GM06990 (cell line): ENCODE data around the gene ZNF490.
"Not testable (repeated sequence)": the region's sequence is repeated elsewhere in the genome, so short reads cannot be mapped to it uniquely, and the experiment has no call there.

Experiments
- DNase-seq: peaks from one replicate; pipeline ENCODE4 v3.0.0-alpha.2; 2011; ENCODE audit not compliant: insufficient read length; ENCODE audit errors: extremely low read depth
- H3K27me3 ChIP-seq: replicated peaks from 2 replicates; pipeline ENCODE4 v1.6.0; 2011; ENCODE audit warnings: low read length; ENCODE audit not compliant: control insufficient read depth, insufficient read depth
- H3K36me3 ChIP-seq: 2 replicates; pipeline ENCODE4 v1.5.1; 2011; ENCODE audit warnings: low read length; ENCODE audit not compliant: control insufficient read depth, insufficient read depth
- H3K4me3 ChIP-seq: replicated peaks from 2 replicates; pipeline ENCODE4 v1.5.1; 2011; ENCODE audit warnings: low read depth, mild to moderate bottlenecking, control low read depth, low read length
- TF ChIP-seq, protein P1 (sequence below): IDR thresholded peaks from 2 replicates; pipeline ENCODE4 v1.5.1; 2011; ENCODE audit warnings: low read length, control low read depth, mild to moderate bottlenecking, inconsistent platforms; ENCODE audit not compliant: insufficient read depth, poor library complexity, severe bottlenecking

Gene ZNF490

DNA sequence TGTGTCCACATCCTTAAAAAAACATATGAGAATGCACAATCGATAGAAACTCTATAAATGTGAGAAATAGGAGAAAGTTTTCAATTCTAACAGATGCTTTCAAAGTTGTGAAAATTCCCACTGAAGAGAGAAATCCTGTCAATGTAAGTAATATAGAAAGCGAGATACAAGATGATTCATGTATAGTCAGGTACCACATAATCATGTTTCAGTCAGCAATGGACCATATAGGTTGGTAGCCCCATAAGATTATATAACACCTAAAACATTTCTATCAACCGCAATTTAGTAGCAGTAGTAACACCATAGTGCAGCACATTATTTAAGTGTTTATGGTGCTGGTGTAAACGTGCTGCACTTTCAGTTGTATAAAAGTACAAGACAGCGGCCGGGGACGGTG, 18.6 kb upstream of the ZNF490 start:
- no peak for DNase-seq
- no peaks in the 10 kb centered on the region for H3K27me3 ChIP-seq
- H3K36me3 ChIP-seq: peaks cover 13% of the 10 kb centered on the region
- no peak overlapping the region for H3K4me3 ChIP-seq
- TF ChIP-seq, protein P1, sequence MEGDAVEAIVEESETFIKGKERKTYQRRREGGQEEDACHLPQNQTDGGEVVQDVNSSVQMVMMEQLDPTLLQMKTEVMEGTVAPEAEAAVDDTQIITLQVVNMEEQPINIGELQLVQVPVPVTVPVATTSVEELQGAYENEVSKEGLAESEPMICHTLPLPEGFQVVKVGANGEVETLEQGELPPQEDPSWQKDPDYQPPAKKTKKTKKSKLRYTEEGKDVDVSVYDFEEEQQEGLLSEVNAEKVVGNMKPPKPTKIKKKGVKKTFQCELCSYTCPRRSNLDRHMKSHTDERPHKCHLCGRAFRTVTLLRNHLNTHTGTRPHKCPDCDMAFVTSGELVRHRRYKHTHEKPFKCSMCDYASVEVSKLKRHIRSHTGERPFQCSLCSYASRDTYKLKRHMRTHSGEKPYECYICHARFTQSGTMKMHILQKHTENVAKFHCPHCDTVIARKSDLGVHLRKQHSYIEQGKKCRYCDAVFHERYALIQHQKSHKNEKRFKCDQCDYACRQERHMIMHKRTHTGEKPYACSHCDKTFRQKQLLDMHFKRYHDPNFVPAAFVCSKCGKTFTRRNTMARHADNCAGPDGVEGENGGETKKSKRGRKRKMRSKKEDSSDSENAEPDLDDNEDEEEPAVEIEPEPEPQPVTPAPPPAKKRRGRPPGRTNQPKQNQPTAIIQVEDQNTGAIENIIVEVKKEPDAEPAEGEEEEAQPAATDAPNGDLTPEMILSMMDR: no peak

DNA sequence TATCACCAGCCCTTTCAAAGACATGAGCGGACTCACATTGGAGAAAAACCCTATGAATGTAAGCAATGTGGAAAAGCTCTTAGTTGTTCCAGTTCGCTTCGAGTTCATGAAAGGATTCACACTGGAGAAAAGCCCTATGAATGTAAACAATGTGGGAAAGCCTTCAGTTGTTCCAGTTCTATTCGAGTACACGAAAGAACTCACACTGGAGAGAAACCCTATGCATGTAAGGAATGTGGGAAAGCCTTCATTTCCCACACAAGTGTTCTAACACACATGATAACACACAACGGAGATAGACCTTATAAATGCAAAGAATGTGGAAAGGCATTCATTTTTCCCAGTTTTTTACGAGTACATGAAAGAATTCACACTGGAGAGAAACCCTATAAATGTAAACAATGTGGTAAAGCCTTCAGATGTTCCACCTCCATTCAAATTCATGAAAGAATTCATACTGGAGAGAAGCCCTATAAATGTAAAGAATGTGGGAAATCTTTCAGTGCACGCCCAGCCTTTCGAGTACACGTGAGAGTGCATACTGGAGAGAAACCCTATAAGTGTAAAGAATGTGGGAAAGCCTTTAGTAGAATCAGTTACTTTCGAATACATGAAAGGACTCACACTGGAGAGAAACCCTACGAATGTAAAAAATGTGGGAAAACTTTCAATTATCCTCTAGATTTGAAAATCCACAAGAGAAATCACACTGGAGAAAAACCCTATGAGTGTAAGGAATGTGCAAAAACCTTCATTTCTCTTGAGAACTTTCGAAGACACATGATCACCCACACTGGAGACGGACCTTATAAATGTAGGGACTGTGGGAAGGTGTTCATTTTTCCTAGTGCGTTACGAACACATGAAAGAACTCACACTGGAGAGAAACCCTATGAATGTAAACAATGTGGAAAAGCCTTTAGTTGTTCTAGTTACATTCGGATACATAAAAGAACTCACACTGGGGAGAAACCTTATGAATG, 17.7 kb upstream of the ZNF490 start:
- TF ChIP-seq, protein P1: no peak
- H3K36me3 ChIP-seq: peaks cover 11% of the 10 kb centered on the region
- no peaks in the 10 kb centered on the region for H3K27me3 ChIP-seq
- DNase-seq: no peak
- no peak overlapping the region for H3K4me3 ChIP-seq

DNA sequence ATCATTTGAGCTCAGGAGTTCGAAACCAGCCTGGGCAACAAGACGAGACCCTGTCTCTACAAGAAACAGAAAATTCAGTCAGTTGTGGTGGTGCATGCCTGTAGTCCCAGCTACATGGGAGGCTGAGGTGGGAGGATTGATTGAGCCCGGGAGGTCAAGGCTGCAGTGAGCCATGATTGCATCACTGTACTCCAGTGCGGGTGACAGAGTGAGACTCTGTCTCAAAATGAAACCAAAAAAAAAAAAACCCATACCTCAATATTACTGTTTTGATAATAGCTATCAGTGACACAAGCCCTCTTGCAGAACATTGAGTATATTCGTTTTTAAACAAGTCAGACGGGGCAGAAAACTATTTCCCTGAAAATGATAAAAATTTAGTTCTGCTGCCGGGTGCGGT, 16.3 kb upstream of the ZNF490 start:
- H3K36me3 ChIP-seq: peaks cover 10% of the 10 kb centered on the region
- no peak for DNase-seq
- TF ChIP-seq, protein P1: no peak
- H3K4me3 ChIP-seq: no peak overlapping the region
- no peaks in the 10 kb centered on the region for H3K27me3 ChIP-seq

DNA sequence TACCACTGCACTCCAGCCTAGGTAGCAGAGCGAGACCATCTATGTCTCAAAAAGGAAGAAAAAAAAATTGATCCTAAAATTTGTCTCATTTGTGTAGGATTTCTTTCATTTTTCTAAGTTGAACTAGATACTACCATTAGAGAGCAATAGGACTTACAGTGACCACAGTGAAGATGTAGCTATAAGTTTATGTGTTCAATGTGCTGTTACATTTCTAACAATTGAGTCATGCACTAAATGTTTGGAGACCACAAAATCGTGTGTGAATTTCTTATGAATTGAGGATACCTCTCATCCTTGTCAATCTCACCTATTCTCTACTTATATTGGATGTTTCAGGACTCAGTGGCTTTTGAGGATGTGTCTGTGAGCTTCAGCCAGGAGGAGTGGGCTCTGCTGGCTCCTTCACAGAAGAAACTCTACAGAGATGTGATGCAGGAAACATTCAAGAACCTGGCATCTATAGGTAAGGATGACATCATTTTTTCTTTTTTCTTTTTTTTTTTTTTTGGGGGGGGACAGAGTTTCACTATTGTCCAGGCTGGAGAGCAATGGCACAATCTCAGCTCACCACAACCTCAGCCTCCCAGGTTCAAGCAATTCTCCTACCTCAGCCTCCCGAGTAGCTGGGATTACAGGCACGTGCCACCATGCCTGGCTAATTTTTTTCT, 12.9 kb upstream of the ZNF490 start:
- Histone ChIP-seq H3K27me3 (no peaks in the 10 kb centered on the region), H3K36me3 (peaks cover 10% of the 10 kb centered on the region), H3K4me3 (no peak overlapping the region)
- TF ChIP-seq, protein P1: no peak
- no peak for DNase-seq

DNA sequence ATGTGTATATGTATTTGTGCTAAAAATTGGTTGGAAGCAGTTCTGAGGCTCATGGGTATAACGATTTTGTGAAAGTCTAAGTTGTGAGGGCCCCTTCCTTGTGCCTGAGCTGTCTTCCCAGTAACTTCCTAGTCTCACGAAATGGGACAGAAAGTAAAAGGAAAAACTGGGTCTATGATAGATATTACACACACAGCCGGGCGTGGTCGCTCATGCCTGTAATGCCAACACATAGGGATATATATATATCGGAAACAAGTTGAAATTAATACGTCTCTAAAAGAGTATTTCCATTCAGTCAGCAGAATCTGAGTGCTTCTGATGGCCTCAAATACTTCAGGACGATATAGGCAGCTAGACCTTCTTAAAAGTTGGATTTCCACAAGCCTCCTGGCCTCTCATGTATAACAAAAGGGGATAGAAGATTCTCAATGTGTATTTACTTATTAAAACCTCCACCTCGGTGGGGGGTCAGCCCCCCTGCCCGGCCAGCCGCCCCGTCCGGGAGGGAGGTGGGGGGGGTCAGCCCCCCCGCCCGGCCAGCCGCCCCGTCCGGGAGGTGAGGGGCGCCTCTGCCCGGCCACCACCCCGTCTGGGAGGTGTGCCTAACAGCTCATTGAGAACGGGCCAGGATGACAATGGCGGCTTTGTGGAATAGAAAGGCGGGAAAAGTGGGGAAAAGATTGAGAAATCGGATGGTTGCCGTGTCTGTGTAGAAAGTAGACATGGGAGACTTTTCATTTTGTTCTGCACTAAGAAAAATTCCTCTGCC, 10.8 kb upstream of the ZNF490 start:
- H3K36me3 ChIP-seq: not testable (repeated sequence)

More for the DNA sequence above, 10.8 kb upstream of the ZNF490 start:
- not testable (repeated sequence) for DNase-seq, H3K27me3 ChIP-seq, H3K4me3 ChIP-seq
